ENCODE results near the gene MAP3K2.

MAP3K2 gene

DNA sequence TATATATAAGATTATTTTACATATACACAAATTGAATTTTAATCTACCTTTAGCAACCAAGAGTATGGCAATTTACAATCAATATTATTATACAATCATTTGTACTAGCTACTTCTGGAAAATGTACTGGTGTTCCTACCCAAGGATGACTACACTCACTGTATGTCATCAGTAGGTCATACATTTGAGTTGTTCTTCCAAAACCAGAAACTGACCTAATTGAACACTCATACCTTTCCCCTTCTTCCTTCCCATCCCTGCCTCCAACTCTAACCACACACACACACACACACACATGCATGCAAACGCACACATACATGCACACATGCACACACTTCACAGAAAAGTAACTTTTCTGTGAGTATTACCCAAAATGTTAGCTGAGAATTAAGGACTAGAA lies 85.6 kb downstream of the MAP3K2 start:
- H3K4me3 ChIP-seq (replicated peaks; ENCODE audit: low read depth, low read length), result no peak overlapping the region
- no peak for DNase-seq (ENCODE audit: extremely low read depth, low read depth)
- TF ChIP-seq, protein P1, sequence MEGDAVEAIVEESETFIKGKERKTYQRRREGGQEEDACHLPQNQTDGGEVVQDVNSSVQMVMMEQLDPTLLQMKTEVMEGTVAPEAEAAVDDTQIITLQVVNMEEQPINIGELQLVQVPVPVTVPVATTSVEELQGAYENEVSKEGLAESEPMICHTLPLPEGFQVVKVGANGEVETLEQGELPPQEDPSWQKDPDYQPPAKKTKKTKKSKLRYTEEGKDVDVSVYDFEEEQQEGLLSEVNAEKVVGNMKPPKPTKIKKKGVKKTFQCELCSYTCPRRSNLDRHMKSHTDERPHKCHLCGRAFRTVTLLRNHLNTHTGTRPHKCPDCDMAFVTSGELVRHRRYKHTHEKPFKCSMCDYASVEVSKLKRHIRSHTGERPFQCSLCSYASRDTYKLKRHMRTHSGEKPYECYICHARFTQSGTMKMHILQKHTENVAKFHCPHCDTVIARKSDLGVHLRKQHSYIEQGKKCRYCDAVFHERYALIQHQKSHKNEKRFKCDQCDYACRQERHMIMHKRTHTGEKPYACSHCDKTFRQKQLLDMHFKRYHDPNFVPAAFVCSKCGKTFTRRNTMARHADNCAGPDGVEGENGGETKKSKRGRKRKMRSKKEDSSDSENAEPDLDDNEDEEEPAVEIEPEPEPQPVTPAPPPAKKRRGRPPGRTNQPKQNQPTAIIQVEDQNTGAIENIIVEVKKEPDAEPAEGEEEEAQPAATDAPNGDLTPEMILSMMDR (IDR thresholded peaks at IDR 0.05; ENCODE audit: low read depth, low read length, missing control alignments), result no peak

DNA sequence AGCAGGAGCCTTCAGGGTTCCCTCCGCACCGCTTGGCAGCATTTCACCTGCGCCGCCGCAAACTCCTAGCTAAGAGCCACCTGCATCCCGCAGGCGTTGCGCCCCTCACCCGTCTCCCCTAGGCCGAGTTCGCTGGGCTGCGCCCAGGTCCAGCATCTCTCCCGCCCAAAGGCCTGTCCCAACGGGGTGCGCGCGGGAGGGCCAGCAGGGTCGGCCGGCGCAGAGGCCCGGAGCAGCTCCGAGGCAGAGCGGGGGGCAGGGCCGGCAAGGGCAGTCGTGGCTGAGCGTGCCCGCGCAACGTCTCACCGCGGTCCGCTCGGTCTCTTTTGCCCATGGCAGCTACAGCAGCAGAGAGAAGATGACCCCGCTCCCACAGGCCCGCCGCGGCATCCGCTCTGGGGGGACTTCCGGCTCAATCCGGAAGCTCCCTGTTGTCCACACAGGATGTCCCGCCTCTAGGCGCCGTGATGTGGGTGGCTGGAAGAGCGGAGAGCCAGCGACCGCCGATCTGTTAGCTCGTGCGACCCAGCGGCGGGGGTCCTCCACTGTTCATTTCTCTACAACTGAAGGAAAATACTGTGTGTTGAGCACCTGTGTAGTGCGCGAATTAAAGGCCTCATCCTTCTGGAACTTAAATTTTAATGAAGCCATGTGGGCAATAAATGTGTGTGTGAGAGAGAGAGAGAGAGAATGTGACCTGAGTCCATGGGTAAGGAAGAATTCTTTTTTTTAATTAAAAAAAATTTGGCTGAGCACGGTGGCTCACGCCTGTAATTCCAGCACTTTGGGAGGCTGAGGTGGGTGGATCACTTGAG lies 93.8 kb downstream of the MAP3K2 start, which contains the start of gene ERCC3:
TSS of gene ERCC3 (minus strand) at position 397 of the 815 bp plus-strand sequence. CDS start at position 334, 63 bp downstream.
- H3K4me3 ChIP-seq (replicated peaks; ENCODE audit: low read depth, low read length), result peak within 1 kb of the TSS; percentile 97
- TF ChIP-seq, protein P1 (IDR thresholded peaks at IDR 0.05; ENCODE audit: low read depth, low read length, missing control alignments), result no peak
- peak; percentile 35 for DNase-seq (ENCODE audit: extremely low read depth, low read depth)

DNA sequence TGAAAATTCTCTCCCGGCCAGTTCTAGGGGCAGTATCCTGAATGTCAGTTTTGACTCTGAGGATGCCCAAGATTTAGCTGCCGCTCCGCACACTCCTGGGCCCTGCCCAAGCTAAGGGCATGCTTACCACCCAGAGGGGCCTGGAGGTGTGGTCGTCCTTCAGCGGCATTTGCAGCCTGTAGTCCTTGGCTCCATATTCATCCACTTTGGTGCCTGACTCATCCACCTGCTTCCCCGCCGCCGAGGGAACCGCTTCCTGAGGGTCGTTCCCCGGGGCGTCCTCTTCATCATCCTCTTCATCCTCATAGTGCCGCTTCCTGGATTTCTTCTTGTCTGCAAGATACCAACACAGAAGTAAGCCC lies 94.4 kb downstream of the MAP3K2 start:
- TF ChIP-seq, protein P1 (IDR thresholded peaks at IDR 0.05; ENCODE audit: low read depth, low read length, missing control alignments), result no peak
- H3K4me3 ChIP-seq (replicated peaks; ENCODE audit: low read depth, low read length), result peak overlapping the region; percentile 97
- no peak for DNase-seq (ENCODE audit: extremely low read depth, low read depth)

DNA sequence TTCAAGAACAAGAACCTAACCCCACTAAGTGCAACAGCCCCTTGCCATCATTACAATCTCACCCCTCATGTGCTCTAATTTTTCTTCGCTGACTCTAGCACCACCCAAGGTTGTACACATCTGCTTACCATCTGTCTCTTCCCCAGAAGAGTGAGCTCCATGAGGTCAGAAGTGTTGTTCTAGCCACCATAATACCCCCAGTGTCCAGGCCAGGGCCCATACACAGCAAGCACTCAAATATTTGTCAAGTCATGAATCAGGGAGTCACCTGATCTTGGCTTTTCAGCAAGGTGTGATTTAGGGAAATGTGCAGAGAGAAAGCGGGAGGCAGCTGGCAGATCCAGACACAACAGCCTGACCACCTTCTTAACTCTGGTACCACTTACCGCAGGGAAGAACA lies 99.5 kb downstream of the MAP3K2 start:
- no peak overlapping the region for H3K4me3 ChIP-seq (replicated peaks; ENCODE audit: low read depth, low read length)
- DNase-seq (ENCODE audit: extremely low read depth, low read depth), result peak; percentile 10
- TF ChIP-seq, protein P1 (IDR thresholded peaks at IDR 0.05; ENCODE audit: low read depth, low read length, missing control alignments), result no peak

DNA sequence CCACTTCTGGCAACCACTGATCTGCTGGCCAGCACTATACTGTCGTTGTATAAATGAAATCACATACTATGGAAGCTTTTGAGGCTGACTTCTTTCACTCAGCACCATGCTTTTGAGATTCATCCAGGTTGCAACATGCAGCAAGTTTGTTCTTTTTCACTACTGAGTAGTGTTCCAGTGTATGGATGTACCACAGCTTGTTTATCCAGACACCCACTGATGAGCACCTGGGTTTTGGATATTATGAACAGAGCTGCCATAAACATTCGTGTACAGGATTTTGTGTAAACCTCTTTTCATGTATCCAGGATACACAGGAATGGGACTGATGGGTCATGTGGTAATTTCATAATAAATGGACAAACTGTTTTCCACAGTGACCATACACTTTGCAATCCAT lies 104.5 kb downstream of the MAP3K2 start:
- TF ChIP-seq, protein P1 (IDR thresholded peaks at IDR 0.05; ENCODE audit: low read depth, low read length, missing control alignments), result no peak
- no peak for DNase-seq (ENCODE audit: extremely low read depth, low read depth)
- H3K4me3 ChIP-seq (replicated peaks; ENCODE audit: low read depth, low read length), result no peak overlapping the region

DNA sequence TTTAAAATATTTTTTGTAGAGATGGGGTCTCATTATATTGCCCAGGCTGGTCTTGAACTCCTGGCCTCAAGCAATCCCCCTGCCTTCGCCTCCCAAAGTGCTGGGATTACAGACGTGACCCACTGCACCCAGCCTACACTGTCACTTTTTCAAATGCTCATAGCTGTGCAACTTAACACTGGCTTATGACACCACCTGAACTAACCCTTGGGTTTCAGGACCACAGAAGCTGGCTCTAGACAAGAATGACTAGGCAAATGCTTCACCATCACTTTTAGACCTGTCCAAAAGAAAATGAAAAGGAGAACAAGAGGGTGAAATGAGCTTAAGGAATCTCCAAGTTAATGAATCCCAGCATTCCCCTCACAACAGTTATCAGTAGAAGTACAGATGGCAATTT lies 107.1 kb downstream of the MAP3K2 start:
- H3K4me3 ChIP-seq (replicated peaks; ENCODE audit: low read depth, low read length), result no peak overlapping the region
- DNase-seq (ENCODE audit: extremely low read depth, low read depth), result no peak
- TF ChIP-seq, protein P1 (IDR thresholded peaks at IDR 0.05; ENCODE audit: low read depth, low read length, missing control alignments), result no peak
